ENCODE data around the gene KIAA1671. TPM values are rescaled to one million over a fixed set of nuclear protein-coding genes. Genes with fewer than 3 reads are reported as not detected.

KIAA1671 gene
- total RNA-seq, 1 donor from 2014 or later: 11.5 TPM

- Histone ChIP-seq H3K27me3 (ENCODE audit: control insufficient read depth in 3 of 3, insufficient read depth in 3 of 3, low read length in 3 of 3) (no peaks in the 10 kb centered on the region), H3K9me3 (ENCODE audit: control insufficient read depth in 3 of 3, low read length in 3 of 3) (no peaks in the 10 kb centered on the region), H3K4me3 (ENCODE audit: low read length in 3 of 3) (peak overlapping the region in 1 of 3 donors; percentile 5), H3K36me3 (ENCODE audit: control insufficient read depth in 3 of 3, insufficient read depth in 3 of 3, low read length in 3 of 3) (no peaks in the 10 kb centered on the region), H3K4me1 (ENCODE audit: control insufficient read depth in 3 of 3, insufficient read depth in 3 of 3, low read length in 3 of 3) (peaks cover 27 to 41% (median 30%) of the 10 kb centered on the region in 3 donors), H3K9ac (ENCODE audit: low read depth in 1 of 3, low read length in 3 of 3) (peak overlapping the region; percentile 17 to 53 (median 50)), H3K27ac (ENCODE audit: low read depth, low read length) (peak overlapping the region; percentile 67)
These were observed 25.1 kb downstream of the KIAA1671 start for GRCh38 chr22:24977370-24978221.

GRCh38 chr22:24978308-24978707 is 25.8 kb downstream of the KIAA1671 start:
- H3K9me3 ChIP-seq (ENCODE audit: control insufficient read depth in 3 of 3, low read length in 3 of 3): no peaks in the 10 kb centered on the region
- no peak overlapping the region for H3K9ac ChIP-seq (ENCODE audit: low read depth in 1 of 3, low read length in 3 of 3)
- H3K36me3 ChIP-seq (ENCODE audit: control insufficient read depth in 3 of 3, insufficient read depth in 3 of 3, low read length in 3 of 3): no peaks in the 10 kb centered on the region
- H3K4me3 ChIP-seq (ENCODE audit: low read length in 3 of 3): no peak overlapping the region
- H3K27ac ChIP-seq (ENCODE audit: low read depth, low read length): peak overlapping the region; percentile 67
- no peaks in the 10 kb centered on the region for H3K27me3 ChIP-seq (ENCODE audit: control insufficient read depth in 3 of 3, insufficient read depth in 3 of 3, low read length in 3 of 3)
- H3K4me1 ChIP-seq (ENCODE audit: control insufficient read depth in 3 of 3, insufficient read depth in 3 of 3, low read length in 3 of 3): peaks cover 30 to 48% (median 33%) of the 10 kb centered on the region in 3 donors

- Histone ChIP-seq H3K36me3 (ENCODE audit: control insufficient read depth in 3 of 3, insufficient read depth in 3 of 3, low read length in 3 of 3) (no peaks in the 10 kb centered on the region), H3K27me3 (ENCODE audit: control insufficient read depth in 3 of 3, insufficient read depth in 3 of 3, low read length in 3 of 3) (no peaks in the 10 kb centered on the region), H3K27ac (ENCODE audit: low read depth, low read length) (no peak overlapping the region), H3K9me3 (ENCODE audit: control insufficient read depth in 3 of 3, low read length in 3 of 3) (no peaks in the 10 kb centered on the region), H3K9ac (ENCODE audit: low read depth in 1 of 3, low read length in 3 of 3) (no peak overlapping the region), H3K4me1 (ENCODE audit: control insufficient read depth in 3 of 3, insufficient read depth in 3 of 3, low read length in 3 of 3) (peaks cover 28 to 44% (median 35%) of the 10 kb centered on the region in 3 donors), H3K4me3 (ENCODE audit: low read length in 3 of 3) (no peak overlapping the region)
These were observed 28.6 kb downstream of the KIAA1671 start for GRCh38 chr22:24981066-24981465.

GRCh38 chr22:24981656-24982055 is 29.1 kb downstream of the KIAA1671 start:
- no peaks in the 10 kb centered on the region for H3K36me3 ChIP-seq (ENCODE audit: control insufficient read depth in 3 of 3, insufficient read depth in 3 of 3, low read length in 3 of 3)
- peaks cover 23 to 38% (median 30%) of the 10 kb centered on the region in 3 donors for H3K4me1 ChIP-seq (ENCODE audit: control insufficient read depth in 3 of 3, insufficient read depth in 3 of 3, low read length in 3 of 3)
- no peak overlapping the region for H3K4me3 ChIP-seq (ENCODE audit: low read length in 3 of 3)
- H3K9me3 ChIP-seq (ENCODE audit: control insufficient read depth in 3 of 3, low read length in 3 of 3): no peaks in the 10 kb centered on the region
- H3K9ac ChIP-seq (ENCODE audit: low read depth in 1 of 3, low read length in 3 of 3): no peak overlapping the region
- no peaks in the 10 kb centered on the region for H3K27me3 ChIP-seq (ENCODE audit: control insufficient read depth in 3 of 3, insufficient read depth in 3 of 3, low read length in 3 of 3)
- H3K27ac ChIP-seq (ENCODE audit: low read depth, low read length): no peak overlapping the region

- no peaks in the 10 kb centered on the region for H3K36me3 ChIP-seq (ENCODE audit: control insufficient read depth in 3 of 3, insufficient read depth in 3 of 3, low read length in 3 of 3)
- no peak overlapping the region for H3K4me3 ChIP-seq (ENCODE audit: low read length in 3 of 3)
- no peaks in the 10 kb centered on the region for H3K27me3 ChIP-seq (ENCODE audit: control insufficient read depth in 3 of 3, insufficient read depth in 3 of 3, low read length in 3 of 3)
- peaks cover 15 to 30% (median 22%) of the 10 kb centered on the region in 3 donors for H3K4me1 ChIP-seq (ENCODE audit: control insufficient read depth in 3 of 3, insufficient read depth in 3 of 3, low read length in 3 of 3)
- H3K27ac ChIP-seq (ENCODE audit: low read depth, low read length): peak overlapping the region; percentile 36
- peak overlapping the region in 1 of 3 donors; percentile 33 for H3K9ac ChIP-seq (ENCODE audit: low read depth in 1 of 3, low read length in 3 of 3)
- H3K9me3 ChIP-seq (ENCODE audit: control insufficient read depth in 3 of 3, low read length in 3 of 3): no peaks in the 10 kb centered on the region
These were observed 30.0 kb downstream of the KIAA1671 start for GRCh38 chr22:24982301-24983056.

- Histone ChIP-seq H3K36me3 (ENCODE audit: control insufficient read depth in 3 of 3, insufficient read depth in 3 of 3, low read length in 3 of 3) (no peaks in the 10 kb centered on the region), H3K9ac (ENCODE audit: low read depth in 1 of 3, low read length in 3 of 3) (no peak overlapping the region), H3K4me1 (ENCODE audit: control insufficient read depth in 3 of 3, insufficient read depth in 3 of 3, low read length in 3 of 3) (peaks cover 10 to 23% (median 18%) of the 10 kb centered on the region in 3 donors), H3K4me3 (ENCODE audit: low read length in 3 of 3) (no peak overlapping the region), H3K9me3 (ENCODE audit: control insufficient read depth in 3 of 3, low read length in 3 of 3) (no peaks in the 10 kb centered on the region), H3K27me3 (ENCODE audit: control insufficient read depth in 3 of 3, insufficient read depth in 3 of 3, low read length in 3 of 3) (no peaks in the 10 kb centered on the region), H3K27ac (ENCODE audit: low read depth, low read length) (peak overlapping the region; percentile 36)
These were observed 30.6 kb downstream of the KIAA1671 start for GRCh38 chr22:24983151-24983550.

GRCh38 chr22:24984122-24984521 is 31.6 kb downstream of the KIAA1671 start:
- no peaks in the 10 kb centered on the region for H3K36me3 ChIP-seq (ENCODE audit: control insufficient read depth in 3 of 3, insufficient read depth in 3 of 3, low read length in 3 of 3)
- H3K9me3 ChIP-seq (ENCODE audit: control insufficient read depth in 3 of 3, low read length in 3 of 3): no peaks in the 10 kb centered on the region
- no peak overlapping the region for H3K4me3 ChIP-seq (ENCODE audit: low read length in 3 of 3)
- H3K9ac ChIP-seq (ENCODE audit: low read depth in 1 of 3, low read length in 3 of 3): no peak overlapping the region
- peaks cover 14 to 21% (median 20%) of the 10 kb centered on the region in 3 donors for H3K4me1 ChIP-seq (ENCODE audit: control insufficient read depth in 3 of 3, insufficient read depth in 3 of 3, low read length in 3 of 3)
- no peaks in the 10 kb centered on the region for H3K27me3 ChIP-seq (ENCODE audit: control insufficient read depth in 3 of 3, insufficient read depth in 3 of 3, low read length in 3 of 3)
- H3K27ac ChIP-seq (ENCODE audit: low read depth, low read length): no peak overlapping the region

- Histone ChIP-seq H3K4me1 (ENCODE audit: control insufficient read depth in 3 of 3, insufficient read depth in 3 of 3, low read length in 3 of 3) (peaks cover 26 to 35% (median 31%) of the 10 kb centered on the region in 3 donors), H3K9me3 (ENCODE audit: control insufficient read depth in 3 of 3, low read length in 3 of 3) (no peaks in the 10 kb centered on the region), H3K9ac (ENCODE audit: low read depth in 1 of 3, low read length in 3 of 3) (peak overlapping the region in 2 of 3 donors; percentile 14 to 33), H3K27ac (ENCODE audit: low read depth, low read length) (peak overlapping the region; percentile 58), H3K36me3 (ENCODE audit: control insufficient read depth in 3 of 3, insufficient read depth in 3 of 3, low read length in 3 of 3) (no peaks in the 10 kb centered on the region), H3K4me3 (ENCODE audit: low read length in 3 of 3) (peak overlapping the region in 2 of 3 donors; percentile 9 to 41), H3K27me3 (ENCODE audit: control insufficient read depth in 3 of 3, insufficient read depth in 3 of 3, low read length in 3 of 3) (peaks cover 0 to 2% (median 0%) of the 10 kb centered on the region in 3 donors)
These were observed 33.3 kb downstream of the KIAA1671 start for GRCh38 chr22:24985826-24986214.

- H3K27ac ChIP-seq (ENCODE audit: low read depth, low read length): no peak overlapping the region
- no peaks in the 10 kb centered on the region for H3K9me3 ChIP-seq (ENCODE audit: control insufficient read depth in 3 of 3, low read length in 3 of 3)
- peaks cover 0 to 2% (median 0%) of the 10 kb centered on the region in 3 donors for H3K27me3 ChIP-seq (ENCODE audit: control insufficient read depth in 3 of 3, insufficient read depth in 3 of 3, low read length in 3 of 3)
- no peaks in the 10 kb centered on the region for H3K36me3 ChIP-seq (ENCODE audit: control insufficient read depth in 3 of 3, insufficient read depth in 3 of 3, low read length in 3 of 3)
- H3K4me1 ChIP-seq (ENCODE audit: control insufficient read depth in 3 of 3, insufficient read depth in 3 of 3, low read length in 3 of 3): peaks cover 29 to 33% (median 31%) of the 10 kb centered on the region in 3 donors
- H3K4me3 ChIP-seq (ENCODE audit: low read length in 3 of 3): no peak overlapping the region
- no peak overlapping the region for H3K9ac ChIP-seq (ENCODE audit: low read depth in 1 of 3, low read length in 3 of 3)
These were observed 34.3 kb downstream of the KIAA1671 start for GRCh38 chr22:24986816-24987215.
